Activated naive CD8-positive, alpha-beta T cell treated with anti-CD3 and anti-CD28 coated beads, Interleukin-2, amount 50 U/mL, for 16 hours (primary cell): ENCODE data around the gene TRIO.

ENCODE experiments used
- DNase-seq: peaks from one replicate; pipeline ENCODE4 v3.0.0-alpha.2; 2020; ENCODE audit warnings: low read depth, low spot score

The TRIO gene

GRCh38 chr5:14146725-14147124, 3.6 kb downstream of the TRIO start:
- no peak for DNase-seq

GRCh38 chr5:14147210-14147609, 4.1 kb downstream of the TRIO start:
- no peak for DNase-seq

GRCh38 chr5:14148483-14148882, 5.3 kb downstream of the TRIO start:
- DNase-seq, result no peak

GRCh38 chr5:14148890-14149671, 5.9 kb downstream of the TRIO start:
- DNase-seq, result no peak

GRCh38 chr5:14149672-14150274, 6.6 kb downstream of the TRIO start:
- DNase-seq, result no peak

- no peak for DNase-seq
Observed at GRCh38 chr5:14151416-14151815, 8.3 kb downstream of the TRIO start.

GRCh38 chr5:14153071-14153864, 10.1 kb downstream of the TRIO start:
- DNase-seq, result no peak

- no peak for DNase-seq
Observed at GRCh38 chr5:14153932-14154731, 11.0 kb downstream of the TRIO start.

GRCh38 chr5:14155075-14155474, 11.9 kb downstream of the TRIO start:
- DNase-seq, result no peak

GRCh38 chr5:14155739-14156138, 12.6 kb downstream of the TRIO start:
- DNase-seq, result no peak

- DNase-seq, result no peak
Observed at GRCh38 chr5:14156290-14156649, 13.1 kb downstream of the TRIO start.

GRCh38 chr5:14156650-14157492, 13.7 kb downstream of the TRIO start:
- no peak for DNase-seq

GRCh38 chr5:14157493-14157782, 14.3 kb downstream of the TRIO start:
- DNase-seq, result no peak

- DNase-seq, result no peak
Observed at GRCh38 chr5:14158890-14159666, 15.9 kb downstream of the TRIO start.

- no peak for DNase-seq
Observed at GRCh38 chr5:14161825-14162556, 18.8 kb downstream of the TRIO start.

- no peak for DNase-seq
Observed at GRCh38 chr5:14164164-14165163, 21.3 kb downstream of the TRIO start.

GRCh38 chr5:14165375-14166106, 22.4 kb downstream of the TRIO start:
- DNase-seq, result no peak

GRCh38 chr5:14166437-14166836, 23.3 kb downstream of the TRIO start:
- no peak for DNase-seq
